B cell (primary cell): ENCODE measurements around the gene CD40. TPM values are rescaled to one million over a fixed set of nuclear protein-coding genes. Genes with fewer than 3 reads are reported as not detected.

Source experiments
- ATAC-seq: fragments of 200-7000 bp; cut with Tn5 transposase; one replicate; pipeline ENCODE4 v1.10.0; 2021; ENCODE audit warnings: low read depth, mild to moderate bottlenecking, moderate number of reproducible peaks, moderate library complexity
- CTCF ChIA-PET: fragments of 350-600 bp; sonication (Branson Sonifier 250); formaldehyde crosslinking; loops from one replicate; lab custom pipeline; 2021; ENCODE audit warnings: antibody characterized with exemption, inconsistent platforms; lab: Charles Lee
- POLR2A ChIA-PET: fragments of 350-600 bp; sonication (Branson Sonifier 250); formaldehyde crosslinking; loops from one replicate; lab custom pipeline; 2021; ENCODE audit warnings: antibody characterized with exemption; lab: Charles Lee
- DNase-seq: peaks from one replicate; pipeline ENCODE4 v3.0.0; 2013
- H2AFZ ChIP-seq: 2 replicates; pipeline ENCODE4 v1.6.1; 2012; ENCODE audit warnings: mild to moderate bottlenecking, low read depth, low read length; ENCODE audit not compliant: insufficient read depth, poor library complexity, severe bottlenecking
- H3K27ac ChIP-seq, 2 donors: 1 replicate in 1 of 2; 2 replicates in 1 of 2; pipeline ENCODE4 v1.5.1; 2012 to 2013; ENCODE audit warnings: low read length in 2 of 2, mild to moderate bottlenecking in 2 of 2, moderate library complexity in 1 of 2
- H3K27me3 ChIP-seq, 4 experiments: fragments of 200-600 bp in 1 of 4; sonication (generic) in 1 of 4; replicated peaks in 1 of 4; 1 replicate in 2 of 4; 2 replicates in 2 of 4; pipeline versions ENCODE4 v1.6.1 to v1.7.0; 2013 to 2016; ENCODE audit warnings: low read length in 3 of 4, mild to moderate bottlenecking in 2 of 4, mixed read lengths in 1 of 4, moderate library complexity in 1 of 4; ENCODE audit not compliant: insufficient read depth in 4 of 4, control insufficient read depth in 3 of 4; ENCODE audit errors: control extremely low read depth in 1 of 4
- H3K36me3 ChIP-seq, 2 experiments: replicated peaks in 1 of 2; 1 replicate in 1 of 2; 2 replicates in 1 of 2; pipeline versions ENCODE4 v1.6.1 to v1.7.1; 2013; ENCODE audit warnings: low read length in 1 of 2; ENCODE audit not compliant: insufficient read depth in 2 of 2, control insufficient read depth in 1 of 2; ENCODE audit errors: control extremely low read depth in 1 of 2, extremely low read depth in 1 of 2
- H3K4me1 ChIP-seq, 2 donors: fragments of 200-600 bp in 1 of 2; sonication (generic) in 1 of 2; 1 replicate in 1 of 2; 2 replicates in 1 of 2; pipeline versions ENCODE4 v1.5.1 to v1.6.1; 2013 to 2017; ENCODE audit warnings: low read length in 2 of 2; ENCODE audit not compliant: control insufficient read depth in 2 of 2, insufficient read depth in 2 of 2
- H3K4me2 ChIP-seq: replicated peaks from 2 replicates; pipeline ENCODE3; 2012; ENCODE audit warnings: mild to moderate bottlenecking, low read depth, low read length; ENCODE audit not compliant: poor library complexity, severe bottlenecking
- H3K4me3 ChIP-seq, 5 experiments: fragments of 200-600 bp in 1 of 5; sonication (generic) in 1 of 5; 1 replicate in 3 of 5; 2 replicates in 2 of 5; pipeline versions ENCODE4 v1.5.1 to v1.7.0; 2011 to 2016; ENCODE audit warnings: low read length in 4 of 5, mild to moderate bottlenecking in 4 of 5, low read depth in 2 of 5, control low read depth in 1 of 5, moderate library complexity in 1 of 5; ENCODE audit not compliant: insufficient read depth in 1 of 5; ENCODE audit errors: control extremely low read depth in 1 of 5, extremely low read depth in 1 of 5
- H3K79me2 ChIP-seq: fragments of 200-600 bp; sonication (generic); one replicate; pipeline ENCODE4 v1.6.0; 2016; ENCODE audit warnings: low read length; ENCODE audit not compliant: control insufficient read depth, insufficient read depth
- H3K9ac ChIP-seq: fragments of 200-600 bp; sonication (generic); 2 replicates; pipeline ENCODE4 v1.6.1; 2017; ENCODE audit warnings: mild to moderate bottlenecking, low read length, moderate library complexity
- H3K9me3 ChIP-seq, 3 donors: one replicate each; pipeline versions ENCODE4 v1.6.1 to v1.7.1; 2013; ENCODE audit warnings: low read length in 2 of 3; ENCODE audit not compliant: control insufficient read depth in 2 of 3, insufficient read depth in 1 of 3; ENCODE audit errors: control extremely low read depth in 1 of 3
- H4K20me1 ChIP-seq: 2 replicates; pipeline ENCODE4 v1.6.0; 2012; ENCODE audit warnings: mild to moderate bottlenecking, low read length; ENCODE audit not compliant: insufficient read depth, control insufficient read depth, poor library complexity, severe bottlenecking
- H3K27ac Mint-ChIP-seq: one replicate; pipeline ENCODE4 v1.8.0; 2021; ENCODE audit warnings: mixed read lengths
- H3K27me3 Mint-ChIP-seq: one replicate; pipeline ENCODE4 v1.8.0; 2021; ENCODE audit warnings: mixed read lengths
- H3K4me1 Mint-ChIP-seq: one replicate; pipeline ENCODE4 v1.8.0; 2021; ENCODE audit warnings: mixed read lengths
- H3K4me3 Mint-ChIP-seq: one replicate; pipeline ENCODE4 v1.8.0; 2021; ENCODE audit warnings: mixed read lengths
- H3K9me3 Mint-ChIP-seq: one replicate; pipeline ENCODE4 v1.8.0; 2022; ENCODE audit warnings: mixed read lengths; ENCODE audit not compliant: insufficient read depth
- EZH2 ChIP-seq: IDR thresholded peaks from 2 replicates; pipeline ENCODE4 v1.6.1; 2012; ENCODE audit warnings: borderline replicate concordance, low read depth, mild to moderate bottlenecking, moderate library complexity, low read length; ENCODE audit not compliant: insufficient read depth, poor library complexity, severe bottlenecking
- WGBS: methylation state at CpG from one replicate; pipeline ENCODE4 v1.1.5; 2013; ENCODE audit warnings: missing lambda C conversion rate; ENCODE audit not compliant: insufficient coverage; 5-methylcytosine and 5-hydroxymethylcytosine counted together
- intact Hi-C: fragments of 100-400 bp; cut with micrococcal nuclease; formaldehyde crosslinking; loops from one replicate; pipeline ENCODE4 v1.10.0; 2022
- polyA minus RNA-seq: library from RNA; depleted of rRNA, polyadenylated mRNA; stranded (reverse); fragments of >200 nt; gene quantifications from 2 replicates; pipeline ENCODE4 v1.2.3, GENCODE V29; 2012
- polyA plus RNA-seq: library from polyadenylated mRNA; depleted of rRNA; stranded (reverse); fragments of >200 nt; gene quantifications from 2 replicates; pipeline ENCODE4 v1.2.3, GENCODE V29; 2012
- total RNA-seq, 2 donors: library from RNA; stranded (reverse); fragments of 120-200 nt in 1 of 2; gene quantifications; 1 replicate in 1 of 2; 2 replicates in 1 of 2; pipeline versions ENCODE4 v1.2.3 to v1.2.4, GENCODE V29; 2013 to 2022
- TF ChIP-seq, protein P1 (sequence below): fragments of 200-600 bp; IDR thresholded peaks from one replicate; pipeline ENCODE4 v1.8.0; 2022; ENCODE audit warnings: antibody characterized with exemption, mild to moderate bottlenecking

The CD40 gene
- total RNA-seq (206 and 210 TPM in 2 replicates), polyA plus RNA-seq (154 and 215 TPM in 2 replicates), polyA minus RNA-seq (147 and 150 TPM in 2 replicates)
- 146 TPM for total RNA-seq (2013)

DNA sequence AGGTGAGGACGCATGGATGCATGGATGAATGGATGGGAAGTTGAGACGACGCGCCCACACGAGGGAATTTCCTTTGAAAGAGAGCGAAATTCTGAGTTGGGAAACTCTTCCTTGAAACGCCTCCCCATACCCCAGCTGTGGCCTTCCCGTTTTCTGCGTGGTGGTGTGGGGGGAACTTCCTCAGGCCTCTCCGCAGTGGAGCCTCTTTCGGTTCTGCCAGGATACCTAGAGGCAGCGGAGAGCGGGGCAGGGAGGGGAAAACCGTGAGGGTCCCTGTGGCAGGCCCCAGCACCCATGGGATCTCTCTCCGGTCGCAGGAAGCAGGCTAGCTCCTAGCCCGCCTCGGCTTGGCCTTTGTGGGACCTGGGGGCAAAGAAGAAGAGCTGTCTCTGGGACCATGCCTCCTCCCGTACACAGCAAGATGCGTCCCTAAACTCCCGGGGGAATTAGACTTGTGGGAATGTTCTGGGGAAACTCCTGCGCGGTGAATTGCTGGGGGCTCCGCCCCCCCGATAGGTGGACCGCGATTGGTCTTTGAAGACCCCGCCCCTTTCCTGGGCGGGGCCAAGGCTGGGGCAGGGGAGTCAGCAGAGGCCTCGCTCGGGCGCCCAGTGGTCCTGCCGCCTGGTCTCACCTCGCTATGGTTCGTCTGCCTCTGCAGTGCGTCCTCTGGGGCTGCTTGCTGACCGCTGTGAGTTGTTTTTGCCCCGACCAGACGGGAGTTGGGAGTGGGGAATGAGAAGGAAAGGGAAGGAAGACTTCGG, at the start of gene CD40:
CD40 (plus strand) TSS at position 611 of the 764 bp plus-strand sequence; CDS start at position 641, 30 bp downstream.
- peak within 1 kb of the TSS; percentile 66 for H2AFZ ChIP-seq
- ChIA-PET POLR2A (interaction anchor here (0.7 to 2.4 kb wide), 5 partner anchors 12 to 147 kb away, joined by 3 to 11 read pairs (median 3); no protein-coding TSS in a partner anchor), CTCF (interaction anchor here (1.1 to 4.7 kb wide), 4 partner anchors 10 to 148 kb away, joined by 3 to 27 read pairs (median 20); no protein-coding TSS in a partner anchor)
- Mint-ChIP-seq H3K27me3 (no peaks in the 10 kb centered on the region), H3K9me3 (no peaks in the 10 kb centered on the region), H3K27ac (peak within 1 kb of the TSS; percentile 100), H3K4me1 (peaks cover 54% of the 10 kb centered on the region), H3K4me3 (peak within 1 kb of the TSS; percentile 100)
- WGBS = under 1% methylated on average over 32 of the region's 40 CpGs
- H3K79me2 ChIP-seq = peaks cover 79% of the 10 kb centered on the region
- peak within 1 kb of the TSS; percentile 65 to 93 (median 83) for H3K4me3 ChIP-seq
- H3K27ac ChIP-seq = peak within 1 kb of the TSS; percentile 99 to 100
- peak within 1 kb of the TSS; percentile 89 for H3K9ac ChIP-seq
- TF ChIP-seq, protein P1, sequence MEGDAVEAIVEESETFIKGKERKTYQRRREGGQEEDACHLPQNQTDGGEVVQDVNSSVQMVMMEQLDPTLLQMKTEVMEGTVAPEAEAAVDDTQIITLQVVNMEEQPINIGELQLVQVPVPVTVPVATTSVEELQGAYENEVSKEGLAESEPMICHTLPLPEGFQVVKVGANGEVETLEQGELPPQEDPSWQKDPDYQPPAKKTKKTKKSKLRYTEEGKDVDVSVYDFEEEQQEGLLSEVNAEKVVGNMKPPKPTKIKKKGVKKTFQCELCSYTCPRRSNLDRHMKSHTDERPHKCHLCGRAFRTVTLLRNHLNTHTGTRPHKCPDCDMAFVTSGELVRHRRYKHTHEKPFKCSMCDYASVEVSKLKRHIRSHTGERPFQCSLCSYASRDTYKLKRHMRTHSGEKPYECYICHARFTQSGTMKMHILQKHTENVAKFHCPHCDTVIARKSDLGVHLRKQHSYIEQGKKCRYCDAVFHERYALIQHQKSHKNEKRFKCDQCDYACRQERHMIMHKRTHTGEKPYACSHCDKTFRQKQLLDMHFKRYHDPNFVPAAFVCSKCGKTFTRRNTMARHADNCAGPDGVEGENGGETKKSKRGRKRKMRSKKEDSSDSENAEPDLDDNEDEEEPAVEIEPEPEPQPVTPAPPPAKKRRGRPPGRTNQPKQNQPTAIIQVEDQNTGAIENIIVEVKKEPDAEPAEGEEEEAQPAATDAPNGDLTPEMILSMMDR = no peak
- no peak for TF ChIP-seq EZH2
- peaks cover 0 to 25% of the 10 kb centered on the region in 2 experiments for H3K36me3 ChIP-seq
- H3K4me1 ChIP-seq = peaks cover 35 to 49% of the 10 kb centered on the region in 2 donors
- no peaks in the 10 kb centered on the region for H3K9me3 ChIP-seq
- H4K20me1 ChIP-seq = peaks cover 44% of the 10 kb centered on the region
- no peaks in the 10 kb centered on the region for H3K27me3 ChIP-seq
- intact Hi-C loops = loop anchor here (1.0 to 10.0 kb wide), 6 partner anchors 19 to 1233 kb away; partner anchors contain the start of genes DNTTIP1, WFDC3, YWHAB and ZNF335
- H3K4me2 ChIP-seq = peak within 1 kb of the TSS; percentile 99
- ATAC-seq (peak; percentile 77), DNase-seq (peak; percentile 94)
